Fibroblast of mammary gland (primary cell): ENCODE results near the gene CLINT1.

Source experiments
- DNase-seq: peaks from one replicate; pipeline ENCODE4 v3.0.0-alpha.2; 2010; ENCODE audit warnings: low read depth
- H3K4me3 ChIP-seq: 2 replicates; pipeline ENCODE4 v1.5.1; 2011; ENCODE audit warnings: low read depth, mild to moderate bottlenecking, low read length, moderate library complexity; ENCODE audit not compliant: control insufficient read depth
- CTCF ChIP-seq: conservative IDR thresholded peaks from 2 replicates; pipeline ENCODE4 v1.5.1; 2011; ENCODE audit warnings: low read depth, low read length, inconsistent platforms; ENCODE audit not compliant: control insufficient read depth, insufficient read depth

The CLINT1 gene

GRCh38 chr5:157812086-157812485 is 46.9 kb downstream of the CLINT1 start:
- no peak for TF ChIP-seq CTCF

GRCh38 chr5:157808043-157808442 is 50.9 kb downstream of the CLINT1 start:
- DNase-seq = no peak
- no peak overlapping the region for H3K4me3 ChIP-seq
- TF ChIP-seq CTCF = no peak

More at GRCh38 chr5:157812086-157812485, 46.9 kb downstream of the CLINT1 start:
- no peak overlapping the region for H3K4me3 ChIP-seq
- no peak for DNase-seq

- no peak overlapping the region for H3K4me3 ChIP-seq
- no peak for DNase-seq
- TF ChIP-seq CTCF = no peak
Measured at GRCh38 chr5:157802736-157803135, 56.2 kb downstream of the CLINT1 start.

GRCh38 chr5:157800137-157800536 is 58.8 kb downstream of the CLINT1 start:
- no peak for DNase-seq
- H3K4me3 ChIP-seq = no peak overlapping the region
- TF ChIP-seq CTCF = no peak

- TF ChIP-seq CTCF = no peak
- no peak overlapping the region for H3K4me3 ChIP-seq
- DNase-seq = no peak
Measured at GRCh38 chr5:157799578-157799977, 59.4 kb downstream of the CLINT1 start.

GRCh38 chr5:157793301-157793700 is 65.6 kb downstream of the CLINT1 start:
- no peak for TF ChIP-seq CTCF
- no peak overlapping the region for H3K4me3 ChIP-seq
- DNase-seq = no peak

- no peak overlapping the region for H3K4me3 ChIP-seq
- no peak for TF ChIP-seq CTCF
- DNase-seq = no peak
Measured at GRCh38 chr5:157785801-157786200, 73.1 kb downstream of the CLINT1 start.
